Liver (tissue), 3 donors: ENCODE measurements around the gene ZIM2.

Source experiments
- GABPA ChIP-seq, 2 donors: IDR thresholded peaks in 1 of 2; conservative IDR thresholded peaks in 1 of 2; 2 replicates each; pipeline ENCODE4 v1.6.1; 2016; ENCODE audit warnings: antibody characterized with exemption in 2 of 2, mild to moderate bottlenecking in 1 of 2, moderate library complexity in 1 of 2
- HNF4G ChIP-seq: IDR thresholded peaks from 2 replicates; pipeline ENCODE4 v1.6.1; 2016; ENCODE audit warnings: antibody characterized with exemption
- JUND ChIP-seq, 2 donors: IDR thresholded peaks; 2 replicates each; pipeline ENCODE4 v1.6.1; 2016; ENCODE audit warnings: antibody characterized with exemption in 2 of 2
- RAD21 ChIP-seq, 2 donors: IDR thresholded peaks; 2 replicates each; pipeline ENCODE4 v1.6.1; 2016; ENCODE audit warnings: antibody characterized with exemption in 2 of 2, mild to moderate bottlenecking in 2 of 2
- SP1 ChIP-seq: IDR thresholded peaks from 2 replicates; pipeline ENCODE4 v1.6.1; 2018; ENCODE audit warnings: antibody characterized with exemption, mild to moderate bottlenecking
- TAF1 ChIP-seq: conservative IDR thresholded peaks from 2 replicates; pipeline ENCODE4 v1.6.1; 2016; ENCODE audit warnings: antibody characterized with exemption, mild to moderate bottlenecking
- TF ChIP-seq, protein P1 (sequence below): fragments of 150-350 bp; IDR thresholded peaks from 2 replicates; pipeline ENCODE4 v1.5.1; 2017; ENCODE audit warnings: improper control_type of control experiment, low read depth, low read length; ENCODE audit not compliant: missing input control
- donor health status: healthy.
- donor health status: healthy.

DNA sequence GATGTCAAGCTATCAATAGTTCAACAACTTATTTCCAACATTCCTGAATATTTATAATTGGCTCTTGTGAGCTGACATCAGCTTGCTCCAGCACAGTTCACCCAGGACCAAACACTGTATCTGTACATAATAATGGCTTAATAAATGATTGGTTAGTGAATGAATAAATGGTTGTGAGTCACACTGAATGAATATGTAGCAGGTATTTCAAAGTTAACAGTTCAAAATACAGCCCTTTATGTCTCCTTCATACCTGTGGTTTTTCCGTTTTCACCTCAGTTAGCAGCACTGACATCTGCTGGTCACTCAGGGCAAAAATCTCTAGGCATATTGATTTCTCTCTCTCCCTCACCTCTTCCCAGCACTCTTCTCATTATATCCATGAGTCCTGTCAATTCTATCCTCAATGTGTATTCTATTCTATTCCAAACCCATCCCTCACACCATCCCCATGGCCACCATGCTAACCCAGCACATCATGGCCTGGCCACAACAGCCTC lies 76.3 kb downstream of the ZIM2 start:
- no peak for TF ChIP-seq SP1
- TF ChIP-seq, protein P1, sequence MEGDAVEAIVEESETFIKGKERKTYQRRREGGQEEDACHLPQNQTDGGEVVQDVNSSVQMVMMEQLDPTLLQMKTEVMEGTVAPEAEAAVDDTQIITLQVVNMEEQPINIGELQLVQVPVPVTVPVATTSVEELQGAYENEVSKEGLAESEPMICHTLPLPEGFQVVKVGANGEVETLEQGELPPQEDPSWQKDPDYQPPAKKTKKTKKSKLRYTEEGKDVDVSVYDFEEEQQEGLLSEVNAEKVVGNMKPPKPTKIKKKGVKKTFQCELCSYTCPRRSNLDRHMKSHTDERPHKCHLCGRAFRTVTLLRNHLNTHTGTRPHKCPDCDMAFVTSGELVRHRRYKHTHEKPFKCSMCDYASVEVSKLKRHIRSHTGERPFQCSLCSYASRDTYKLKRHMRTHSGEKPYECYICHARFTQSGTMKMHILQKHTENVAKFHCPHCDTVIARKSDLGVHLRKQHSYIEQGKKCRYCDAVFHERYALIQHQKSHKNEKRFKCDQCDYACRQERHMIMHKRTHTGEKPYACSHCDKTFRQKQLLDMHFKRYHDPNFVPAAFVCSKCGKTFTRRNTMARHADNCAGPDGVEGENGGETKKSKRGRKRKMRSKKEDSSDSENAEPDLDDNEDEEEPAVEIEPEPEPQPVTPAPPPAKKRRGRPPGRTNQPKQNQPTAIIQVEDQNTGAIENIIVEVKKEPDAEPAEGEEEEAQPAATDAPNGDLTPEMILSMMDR, result no peak
- TF ChIP-seq GABPA (IDR thresholded peaks at IDR 0.05 in 1 of 2, conservative IDR thresholded peaks at IDR 0.05 in 1 of 2), result no peak
- TF ChIP-seq JUND (IDR thresholded peaks at IDR 0.05), result no peak
- TF ChIP-seq RAD21 (IDR thresholded peaks at IDR 0.05), result no peak
- TF ChIP-seq TAF1, result no peak
- no peak for TF ChIP-seq HNF4G
